MV-4-11 (cell line): ENCODE results near the gene ANO7.

Experiments used
- DNase-seq: peaks from one replicate; lab custom pipeline; 2025; lab: John Stamatoyannopoulos, UW

The ANO7 gene

DNA sequence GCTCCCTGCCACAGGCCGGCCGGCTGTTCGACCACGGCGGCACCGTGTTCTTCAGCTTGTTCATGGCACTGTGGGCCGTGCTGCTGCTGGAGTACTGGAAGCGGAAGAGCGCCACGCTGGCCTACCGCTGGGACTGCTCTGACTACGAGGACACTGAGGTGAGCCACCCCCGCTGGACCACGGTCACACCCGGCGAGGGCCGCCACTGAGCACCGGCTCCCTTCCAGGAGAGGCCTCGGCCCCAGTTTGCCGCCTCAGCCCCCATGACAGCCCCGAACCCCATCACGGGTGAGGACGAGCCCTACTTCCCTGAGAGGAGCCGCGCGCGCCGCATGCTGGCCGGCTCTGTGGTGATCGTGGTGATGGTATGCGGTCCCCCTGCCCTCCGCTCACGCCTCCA is 20.8 kb downstream of the ANO7 start:
- DNase-seq: no peak

DNA sequence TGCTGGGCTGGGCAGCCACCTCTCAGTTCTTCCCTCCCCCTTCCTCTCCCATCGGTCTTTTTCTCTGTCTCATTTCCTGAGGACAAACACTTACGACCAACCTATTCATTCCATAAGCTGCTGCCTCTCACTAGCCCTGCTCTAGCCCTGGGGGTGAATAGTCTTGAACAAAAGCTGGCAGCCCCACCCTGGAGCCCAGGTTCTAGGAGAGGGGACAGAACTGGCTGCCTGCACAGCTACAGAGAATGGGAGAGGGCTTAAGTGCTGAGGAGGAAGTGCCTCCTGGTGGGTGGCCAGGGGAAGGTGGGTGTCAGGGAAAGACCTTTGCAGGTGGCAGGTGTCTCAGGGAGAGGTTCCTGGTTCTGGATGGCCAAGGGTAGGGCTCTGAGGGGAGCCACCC is 22.8 kb downstream of the ANO7 start:
- DNase-seq: no peak

DNA sequence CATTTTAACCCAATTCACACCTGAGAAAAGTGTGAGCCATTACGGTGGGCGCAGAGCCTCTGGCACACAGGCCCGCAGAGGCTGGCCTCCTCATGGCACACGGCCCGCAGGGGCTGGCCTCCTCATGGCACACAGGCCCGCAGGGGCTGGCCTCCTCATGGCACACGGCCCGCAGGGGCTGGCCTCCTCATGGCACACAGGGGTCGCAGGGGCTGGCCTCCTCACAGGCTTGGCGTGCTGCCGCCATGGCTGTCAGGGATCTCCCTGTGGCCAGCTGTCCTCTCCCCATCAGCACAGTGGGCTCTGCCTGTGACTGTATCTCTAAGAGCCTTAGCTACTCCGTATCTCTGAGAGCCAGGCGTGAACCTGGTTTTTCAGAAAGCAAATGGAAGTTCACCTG is 24.6 kb downstream of the ANO7 start:
- DNase-seq: no peak

DNA sequence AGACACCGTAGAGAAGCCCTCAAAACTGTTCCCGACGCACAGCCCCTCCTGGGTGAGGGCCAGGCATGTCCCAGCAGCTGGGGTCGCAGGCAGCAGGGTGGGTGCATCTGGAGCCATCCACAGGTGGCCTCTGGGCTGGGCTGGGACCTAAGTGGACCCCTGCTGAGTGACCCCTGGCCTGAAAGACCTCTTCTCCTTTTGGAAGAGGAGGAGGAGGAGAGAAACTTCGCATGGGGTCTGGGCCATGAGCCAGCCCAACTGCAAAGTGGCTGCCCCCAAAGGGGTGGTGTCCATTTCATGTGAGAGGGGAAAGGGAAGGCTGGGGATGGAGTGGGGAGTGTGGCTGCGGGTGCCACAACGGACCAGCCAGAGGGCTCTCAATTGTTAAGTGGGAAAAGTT is 25.1 kb downstream of the ANO7 start:
- DNase-seq: no peak

DNA sequence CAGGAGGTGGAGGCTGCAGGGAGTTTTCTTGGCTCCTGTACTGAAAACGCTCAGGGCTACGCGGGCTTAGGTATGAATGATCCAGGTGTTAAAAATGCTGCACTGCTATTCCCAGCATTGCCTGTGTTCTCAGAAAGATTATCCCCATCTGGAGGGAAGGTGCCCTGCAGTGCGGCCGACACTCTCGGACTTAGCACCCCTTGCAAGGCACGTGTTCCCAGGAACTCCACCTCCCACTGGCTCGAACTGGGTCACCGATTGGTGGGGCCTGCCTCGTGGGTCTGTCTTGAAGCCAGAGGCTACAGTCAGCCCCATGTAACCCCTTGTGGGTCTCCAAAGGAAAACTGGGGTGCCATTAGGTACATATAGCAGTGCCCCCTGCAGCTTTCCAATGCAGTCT is 25.7 kb downstream of the ANO7 start:
- DNase-seq: no peak

DNA sequence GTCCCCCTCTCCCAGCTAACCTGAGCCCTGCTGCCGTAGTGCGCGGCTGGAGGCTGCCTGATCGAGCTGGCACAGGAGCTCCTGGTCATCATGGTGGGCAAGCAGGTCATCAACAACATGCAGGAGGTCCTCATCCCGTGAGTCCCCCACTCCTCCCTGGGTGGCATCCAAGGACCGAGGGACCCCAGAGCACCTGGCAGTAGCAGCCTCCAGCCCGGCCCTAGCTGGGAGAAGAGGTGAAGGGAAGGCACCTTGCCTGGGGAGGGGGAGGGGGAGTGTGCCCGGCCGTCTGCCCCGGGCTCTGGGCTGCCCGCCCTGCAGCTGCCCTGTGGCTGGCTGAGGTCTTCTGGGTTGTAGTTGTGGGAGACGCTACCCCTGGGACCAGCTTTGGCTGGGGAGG is 26.3 kb downstream of the ANO7 start:
- DNase-seq: no peak

DNA sequence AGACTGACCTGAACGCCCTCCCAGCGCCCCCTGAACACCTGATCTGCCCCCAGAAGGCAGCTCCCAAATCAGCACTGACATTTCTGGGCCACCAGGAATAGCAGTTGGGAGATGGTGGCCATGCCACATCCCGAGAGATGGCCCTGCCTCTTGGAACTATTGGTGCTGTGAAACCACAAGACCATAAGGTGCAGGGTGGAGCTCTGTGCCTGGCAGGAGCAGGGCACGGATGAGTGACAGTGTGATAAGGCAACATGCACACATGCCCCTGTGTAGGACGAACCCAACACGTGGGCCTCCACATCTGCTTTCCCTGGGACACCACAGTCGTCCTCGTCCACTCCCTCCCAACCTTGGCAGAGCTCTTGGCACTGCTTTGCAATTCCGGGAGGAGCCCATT is 26.9 kb downstream of the ANO7 start:
- DNase-seq: no peak

DNA sequence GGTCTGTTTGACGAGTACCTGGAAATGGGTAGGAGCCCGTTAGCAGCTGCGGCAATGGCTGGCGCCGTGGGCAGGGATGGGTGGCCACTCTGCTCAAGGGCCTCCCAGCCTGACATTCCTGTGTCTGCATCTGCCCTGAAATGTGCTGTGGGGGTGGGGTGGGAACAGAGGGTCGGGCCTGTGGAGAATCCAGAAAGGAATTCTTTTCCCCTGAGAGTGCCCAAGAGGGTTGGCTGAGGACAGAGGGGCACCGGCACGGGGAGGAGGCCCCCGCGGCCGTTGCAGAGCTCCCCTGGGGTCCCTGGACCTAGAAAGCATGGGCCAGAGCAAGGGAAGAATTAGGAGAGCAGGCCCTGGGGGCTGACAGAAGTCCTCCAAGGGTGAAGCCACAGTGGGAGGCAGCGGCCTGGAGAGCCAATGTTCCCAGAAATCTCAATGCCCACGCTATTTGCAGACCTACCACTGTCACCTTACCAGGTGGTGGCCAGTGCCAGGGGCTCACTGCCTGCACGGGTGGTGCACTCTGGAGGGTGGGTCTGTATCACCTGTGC is 27.8 kb downstream of the ANO7 start:
- DNase-seq: no peak

DNA sequence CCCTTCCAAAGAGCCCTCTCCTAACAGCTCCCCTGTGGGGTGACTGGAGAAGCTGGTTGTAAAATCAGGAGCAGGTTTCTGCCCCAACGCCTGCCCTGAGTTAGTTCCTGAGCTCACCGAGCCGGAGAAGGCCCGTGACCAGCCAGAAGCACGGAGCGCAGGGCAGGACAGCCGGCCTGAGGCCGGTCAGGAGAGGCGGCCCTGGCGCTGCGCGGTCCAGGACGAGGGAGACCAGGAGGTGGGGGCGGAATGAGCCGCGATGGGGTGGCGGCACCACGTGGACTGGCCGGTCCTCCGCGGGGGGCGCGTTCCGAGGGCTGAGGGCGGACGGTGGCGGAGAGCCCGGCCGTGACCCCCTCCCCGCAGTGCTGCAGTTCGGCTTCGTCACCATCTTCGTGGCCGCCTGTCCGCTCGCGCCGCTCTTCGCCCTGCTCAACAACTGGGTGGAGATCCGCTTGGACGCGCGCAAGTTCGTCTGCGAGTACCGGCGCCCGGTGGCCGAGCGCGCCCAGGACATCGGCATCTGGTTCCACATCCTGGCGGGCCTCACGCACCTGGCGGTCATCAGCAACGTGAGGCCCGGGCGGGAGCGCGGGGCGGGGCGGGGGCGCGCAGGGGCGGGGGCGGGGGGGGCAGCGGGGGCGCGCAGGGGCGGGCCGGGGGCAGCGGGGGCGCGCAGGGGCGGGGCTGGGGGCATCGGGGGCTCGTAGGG is 29.0 kb downstream of the ANO7 start:
- no peak for DNase-seq

DNA sequence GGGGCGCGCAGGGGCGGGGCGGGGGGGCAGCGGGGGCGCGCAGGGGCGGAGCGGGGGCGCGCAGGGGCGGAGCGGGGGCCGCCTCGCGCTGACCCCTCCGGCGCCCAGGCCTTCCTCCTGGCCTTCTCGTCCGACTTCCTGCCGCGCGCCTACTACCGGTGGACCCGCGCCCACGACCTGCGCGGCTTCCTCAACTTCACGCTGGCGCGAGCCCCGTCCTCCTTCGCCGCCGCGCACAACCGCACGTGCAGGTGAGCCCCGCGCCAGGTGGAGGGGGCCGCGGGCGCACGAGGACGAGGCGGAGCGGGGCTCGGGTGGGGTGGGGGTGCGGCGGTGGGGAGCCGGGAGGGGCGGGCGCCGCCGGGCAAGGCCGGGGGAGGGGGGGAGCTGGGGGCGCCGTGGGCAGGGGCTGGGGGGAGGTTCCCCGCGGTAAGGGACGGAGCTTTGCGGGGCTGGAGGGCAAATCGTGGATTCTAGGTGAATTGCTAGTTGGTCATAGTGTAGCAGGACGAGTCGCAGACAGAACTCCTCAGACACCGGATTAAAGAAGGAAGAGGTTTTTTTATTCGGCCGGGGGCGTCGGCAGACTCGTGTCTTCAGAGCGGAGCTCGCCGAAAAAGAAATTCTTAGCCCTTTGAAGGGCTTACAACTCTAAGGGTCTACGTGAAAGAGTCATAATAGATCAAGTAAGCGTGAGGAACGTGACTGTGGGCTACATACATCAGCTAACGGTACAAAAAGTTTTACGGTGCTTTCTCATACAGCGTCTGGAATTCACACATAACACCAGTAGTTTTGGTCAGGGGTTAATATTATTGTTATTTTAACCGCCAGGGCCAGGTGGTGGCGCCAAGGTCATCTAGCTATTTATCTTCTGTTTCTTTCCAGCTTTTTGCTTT is 29.9 kb downstream of the ANO7 start:
- DNase-seq: no peak

DNA sequence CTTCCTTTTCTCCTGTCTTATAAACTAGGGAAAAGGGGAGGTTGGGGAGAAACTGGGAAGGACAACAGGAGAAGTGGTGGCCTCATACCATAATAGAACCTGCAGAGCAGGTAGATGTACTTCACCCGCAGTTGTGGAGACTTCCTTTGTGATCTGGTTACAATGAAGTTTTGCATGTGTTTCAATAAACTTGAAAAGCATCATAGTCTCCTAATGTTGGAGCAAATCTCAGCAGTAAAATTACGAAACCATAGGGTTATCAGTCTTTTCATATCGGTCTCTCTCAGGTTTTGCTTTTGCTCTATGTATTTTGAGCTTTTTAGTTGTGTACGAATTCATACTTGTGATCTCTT is 30.5 kb downstream of the ANO7 start:
- no peak for DNase-seq

DNA sequence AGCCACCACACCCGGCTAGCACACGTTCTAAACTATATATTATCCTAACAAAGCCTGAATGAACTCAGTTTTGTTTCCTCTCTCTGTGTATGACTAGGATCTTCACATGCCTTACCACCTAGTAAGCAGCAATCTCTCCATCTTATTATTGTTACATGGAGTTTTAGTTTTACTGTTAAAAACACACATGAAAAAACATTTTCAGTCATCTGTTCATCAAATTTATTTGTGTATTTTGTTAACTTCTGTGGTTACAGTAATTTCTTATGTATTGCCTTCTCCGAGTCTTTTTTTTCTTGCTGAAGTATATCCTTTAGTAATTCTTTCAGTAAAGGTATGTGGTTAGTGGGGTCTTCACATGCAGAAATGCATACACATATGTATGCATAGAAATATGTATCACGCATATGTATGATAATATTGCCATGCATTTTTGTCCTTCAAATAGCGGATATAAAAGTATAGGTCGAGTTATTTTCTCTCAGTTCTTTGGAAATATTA is 31.4 kb downstream of the ANO7 start:
- DNase-seq: no peak

DNA sequence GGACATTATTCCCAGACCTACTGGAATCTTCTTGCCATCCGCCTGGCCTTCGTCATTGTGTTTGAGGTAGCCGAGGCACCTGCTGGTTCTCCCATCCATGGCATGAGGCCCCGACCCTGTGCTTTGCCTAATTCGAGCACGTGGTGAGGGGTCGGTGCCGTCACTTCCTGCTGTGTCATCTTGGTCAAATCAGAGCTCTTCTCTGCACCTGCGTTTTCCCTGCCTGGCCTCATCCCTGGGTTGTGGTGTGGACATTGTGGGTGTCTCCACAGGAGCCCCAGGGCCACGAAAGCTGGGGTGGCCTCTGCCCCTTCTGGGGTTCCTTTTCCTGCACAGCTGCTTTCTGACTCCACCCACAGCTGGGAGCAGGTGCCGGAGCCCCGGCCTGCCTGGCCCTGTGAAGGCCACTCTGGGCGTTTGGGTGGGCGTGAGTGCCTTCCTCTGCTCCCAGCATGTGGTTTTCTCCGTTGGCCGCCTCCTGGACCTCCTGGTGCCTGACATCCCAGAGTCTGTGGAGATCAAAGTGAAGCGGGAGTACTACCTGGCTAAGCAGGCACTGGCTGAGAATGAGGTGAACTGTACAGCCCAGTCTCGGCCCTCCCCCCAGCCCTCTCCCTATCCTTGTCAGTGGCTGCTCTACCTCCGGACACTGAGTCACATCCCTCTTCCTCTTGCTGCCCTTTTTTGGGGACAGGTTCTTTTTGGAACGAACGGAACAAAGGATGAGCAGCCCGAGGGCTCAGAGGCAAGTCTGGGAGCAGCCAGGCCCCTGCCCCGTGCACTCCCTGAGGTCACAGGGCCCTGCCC is 34.9 kb downstream of the ANO7 start:
- peak; percentile 8 for DNase-seq

DNA sequence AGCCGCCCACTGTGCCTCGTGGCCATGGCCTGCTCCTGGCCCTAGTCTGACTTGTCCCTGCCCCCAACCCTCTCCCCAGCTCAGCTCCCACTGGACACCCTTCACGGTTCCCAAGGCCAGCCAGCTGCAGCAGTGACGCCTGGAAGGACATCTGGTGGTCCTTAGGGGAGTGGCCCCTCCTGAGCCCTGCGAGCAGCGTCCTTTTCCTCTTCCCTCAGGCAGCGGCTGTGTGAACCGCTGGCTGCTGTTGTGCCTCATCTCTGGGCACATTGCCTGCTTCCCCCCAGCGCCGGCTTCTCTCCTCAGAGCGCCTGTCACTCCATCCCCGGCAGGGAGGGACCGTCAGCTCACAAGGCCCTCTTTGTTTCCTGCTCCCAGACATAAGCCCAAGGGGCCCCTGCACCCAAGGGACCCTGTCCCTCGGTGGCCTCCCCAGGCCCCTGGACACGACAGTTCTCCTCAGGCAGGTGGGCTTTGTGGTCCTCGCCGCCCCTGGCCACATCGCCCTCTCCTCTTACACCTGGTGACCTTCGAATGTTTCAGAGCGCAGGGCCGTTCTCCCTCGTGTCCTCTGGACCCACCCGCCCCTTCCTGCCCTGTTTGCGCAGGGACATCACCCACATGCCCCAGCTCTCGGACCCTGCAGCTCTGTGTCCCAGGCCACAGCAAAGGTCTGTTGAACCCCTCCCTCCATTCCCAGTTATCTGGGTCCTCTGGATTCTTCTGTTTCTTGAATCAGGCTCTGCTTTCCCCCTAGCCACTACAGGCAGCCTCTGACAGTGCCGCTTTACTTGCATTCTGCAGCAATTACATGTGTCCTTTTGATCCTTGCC is 35.8 kb downstream of the ANO7 start:
- DNase-seq: peak; percentile 18

DNA sequence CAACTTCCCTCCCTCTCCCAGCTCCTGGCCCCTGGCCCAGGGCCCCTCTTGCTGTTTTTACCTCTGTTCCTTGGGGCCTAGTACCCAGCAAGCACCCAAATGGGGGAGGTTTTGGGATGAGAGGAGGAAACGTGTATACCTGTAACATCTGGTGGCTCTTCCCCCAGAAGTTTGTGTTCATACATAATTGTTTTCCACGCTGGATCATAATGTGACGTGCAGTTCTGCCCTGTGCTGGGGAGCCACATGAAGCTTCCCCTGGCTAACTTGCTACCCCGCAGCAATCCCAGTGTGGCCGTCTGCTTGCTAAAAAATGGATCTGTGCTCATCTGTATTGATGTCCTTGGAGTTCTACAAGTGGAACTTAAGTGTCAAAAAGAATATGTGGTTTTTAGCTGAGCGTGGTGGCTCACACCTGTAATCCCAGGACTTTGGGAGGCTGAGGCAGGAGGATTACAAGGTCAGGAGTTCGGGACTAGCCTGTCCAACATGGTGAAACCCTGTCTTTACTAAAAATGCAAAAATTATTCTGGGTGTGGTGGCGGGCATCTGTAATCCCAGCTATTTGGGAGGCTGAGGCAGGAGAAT is 36.5 kb downstream of the ANO7 start:
- no peak for DNase-seq

DNA sequence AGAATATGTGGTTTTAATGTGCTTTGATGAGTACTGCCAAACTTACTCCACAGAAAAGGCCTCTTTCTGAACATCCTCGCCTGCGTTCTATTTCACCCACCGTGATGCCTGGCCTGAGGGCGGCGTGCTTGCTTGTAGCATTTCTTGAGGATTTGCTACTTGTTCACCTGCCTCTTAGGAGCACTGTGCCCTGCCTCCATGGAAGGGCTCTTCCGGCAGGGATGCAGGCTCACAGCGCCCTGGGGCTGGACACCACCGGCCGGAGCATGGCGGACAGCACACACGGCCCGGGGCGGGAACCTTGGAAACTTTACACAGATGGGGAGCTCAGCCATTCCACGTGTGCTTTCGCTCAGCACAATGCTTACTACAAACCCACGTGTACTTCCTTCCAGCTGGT is 37.1 kb downstream of the ANO7 start:
- no peak for DNase-seq

DNA sequence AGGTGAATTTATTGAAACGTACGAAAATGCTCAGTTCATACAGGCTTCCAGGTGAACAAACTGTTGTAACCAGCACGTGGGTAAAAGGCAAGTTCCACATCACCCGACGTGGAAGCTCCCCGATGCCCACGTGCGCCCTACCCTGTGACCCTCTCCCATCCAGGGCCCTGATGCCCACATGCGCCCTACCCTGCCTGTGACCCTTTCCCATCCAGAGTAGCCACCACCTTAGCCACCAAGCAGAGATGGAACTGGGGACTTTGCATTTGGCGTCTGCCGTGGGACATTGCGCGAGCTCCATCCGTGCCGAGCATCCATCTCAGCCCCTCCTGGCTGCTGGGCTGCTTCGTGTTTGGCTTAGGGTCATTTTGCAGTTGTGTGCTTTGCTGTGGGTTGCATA is 37.5 kb downstream of the ANO7 start:
- no peak for DNase-seq

DNA sequence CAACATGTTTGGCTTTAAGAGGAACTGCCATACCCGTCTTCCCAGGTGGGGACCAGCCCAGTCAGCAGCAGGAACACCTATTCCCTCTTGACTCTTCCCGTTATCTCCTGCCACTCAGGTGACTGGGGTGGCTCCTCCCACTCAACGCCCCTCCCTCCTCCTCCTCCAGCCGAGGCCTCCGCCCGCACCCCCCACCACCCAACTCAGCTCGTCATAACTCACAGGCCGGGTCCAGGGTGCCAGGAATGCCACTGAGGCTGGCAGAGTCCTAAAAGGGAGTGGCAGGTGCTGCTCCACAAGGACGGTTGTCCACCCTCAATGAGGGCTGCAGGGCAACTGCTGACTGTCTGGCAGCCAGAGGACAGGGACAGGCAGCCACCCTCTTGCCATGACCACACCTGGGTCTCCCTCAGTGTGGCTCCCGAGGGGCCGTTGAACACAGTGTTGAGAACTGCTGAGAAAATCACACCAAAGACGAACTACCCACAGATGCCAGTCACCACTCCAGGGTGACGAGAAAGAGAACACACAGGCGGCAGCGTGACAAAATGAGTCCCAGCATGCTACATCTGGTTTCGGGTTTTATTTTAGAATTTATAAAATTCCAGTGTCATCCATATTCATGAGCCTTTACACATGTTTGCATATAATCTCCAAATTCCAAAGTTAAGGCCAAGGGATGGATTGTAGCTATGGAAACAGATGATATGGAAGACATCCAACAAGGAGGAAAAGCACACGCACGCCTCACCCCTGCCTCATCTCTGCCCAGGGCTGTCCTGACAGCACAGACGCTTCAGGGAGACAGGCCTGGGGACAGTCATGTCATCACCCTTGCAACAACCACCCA is 38.5 kb downstream of the ANO7 start:
- DNase-seq: no peak

DNA sequence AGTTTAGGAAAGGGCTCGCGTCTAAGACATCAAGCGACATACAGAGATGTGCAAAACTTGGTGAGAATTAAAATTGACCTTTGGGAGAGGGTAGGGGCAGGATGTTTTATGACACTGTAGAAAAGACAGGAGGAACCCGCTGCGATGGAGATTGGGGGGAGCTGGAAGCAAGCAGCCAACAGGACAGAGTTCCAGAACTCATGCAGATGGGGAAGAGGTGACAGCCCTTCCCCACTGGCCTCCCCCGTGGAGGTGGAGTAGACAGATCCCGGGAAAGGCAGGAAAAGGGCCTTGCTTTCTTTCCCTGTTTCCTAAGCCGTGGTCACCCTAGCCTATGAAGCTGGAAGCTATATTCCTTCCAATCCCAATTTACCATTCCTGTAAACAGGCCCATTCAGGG is 39.1 kb downstream of the ANO7 start:
- no peak for DNase-seq
